Activated CD4-positive, alpha-beta T cell treated with anti-CD3 and anti-CD28 coated beads for 48 hours (primary cell): ENCODE results near the gene PLAC1.

Source experiments
- DNase-seq: peaks from one replicate; pipeline ENCODE4 v3.0.0-alpha.2; 2020

Gene PLAC1

DNA sequence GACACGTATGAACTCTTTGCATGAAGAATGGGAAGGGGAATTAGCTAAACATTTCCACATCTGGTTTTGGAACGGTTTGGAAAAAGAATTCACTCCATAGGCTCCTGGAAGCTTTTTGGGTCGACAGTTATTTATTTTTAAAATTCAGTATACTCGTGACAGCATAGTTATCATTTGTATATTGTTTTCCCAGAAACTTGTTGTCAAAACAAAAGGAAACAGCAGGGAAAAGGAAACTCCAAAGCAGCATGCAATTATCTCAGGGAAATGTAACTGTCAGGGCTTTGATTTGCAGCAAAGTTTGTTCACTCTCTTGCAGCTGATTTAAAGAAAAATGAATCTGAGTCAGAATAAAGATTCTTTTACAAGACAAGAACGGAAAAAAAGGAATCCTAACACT is 86.5 kb downstream of the PLAC1 start:
- DNase-seq: no peak

GRCh38 chrX:134570899-134571298 is 87.4 kb downstream of the PLAC1 start:
- no peak for DNase-seq

DNA sequence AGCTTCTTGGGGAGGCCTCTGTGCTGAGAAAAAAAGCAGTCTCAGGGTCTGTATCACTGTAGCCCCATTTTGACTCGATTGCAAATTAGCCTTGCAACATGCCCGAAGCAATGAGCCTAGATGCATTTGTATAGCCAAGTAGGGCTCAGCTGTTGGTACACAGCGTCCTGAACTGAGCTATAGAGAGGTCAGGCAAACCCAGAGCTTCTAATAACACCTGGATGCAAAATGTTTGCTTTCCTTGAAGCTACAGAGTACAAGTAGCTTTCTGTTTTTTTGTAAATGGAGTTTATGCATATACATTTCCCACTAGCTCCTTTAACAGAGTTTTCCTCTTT is 87.8 kb downstream of the PLAC1 start:
- DNase-seq: no peak

GRCh38 chrX:134569306-134569705 is 89.0 kb downstream of the PLAC1 start:
- no peak for DNase-seq

DNA sequence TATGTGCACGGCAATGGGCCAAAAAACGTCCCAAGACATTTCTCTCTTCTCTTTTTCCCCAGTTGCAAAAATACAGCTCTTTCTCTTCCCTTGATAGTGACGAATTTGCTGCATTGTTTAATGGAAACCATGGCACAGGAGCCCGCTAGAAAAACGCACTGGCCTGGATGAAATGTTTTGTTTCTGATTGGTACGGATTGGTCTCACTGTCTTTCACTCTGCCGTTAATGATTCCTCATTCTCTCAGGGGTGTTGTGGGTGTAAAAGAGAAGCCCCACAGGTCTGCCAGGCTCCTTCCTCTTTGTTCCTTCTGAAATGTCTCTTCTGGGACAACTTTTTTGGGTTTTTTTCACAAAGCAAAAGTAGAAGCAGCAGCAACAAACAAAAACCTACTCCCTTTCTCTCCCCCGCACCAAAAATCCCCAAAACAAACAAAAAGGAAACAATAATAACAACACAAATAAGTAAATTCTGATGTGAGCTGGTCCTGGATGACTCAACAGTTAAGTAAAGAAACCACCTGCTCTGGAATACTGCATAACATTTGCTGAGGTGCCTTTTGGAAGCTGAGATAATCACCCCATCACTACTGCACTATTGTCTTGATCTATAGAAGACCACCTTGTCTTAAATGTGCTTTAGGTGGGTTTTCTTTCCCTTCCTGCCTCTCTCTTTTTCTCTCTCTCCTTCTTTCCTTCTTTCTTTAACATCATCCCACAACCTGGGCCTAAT is 89.8 kb downstream of the PLAC1 start:
- DNase-seq: no peak

GRCh38 chrX:134566506-134566905 is 91.8 kb downstream of the PLAC1 start:
- DNase-seq: no peak

GRCh38 chrX:134562002-134562401 is 96.3 kb downstream of the PLAC1 start:
- DNase-seq: no peak

- no peak for DNase-seq
These were observed 100.1 kb downstream of the PLAC1 start for GRCh38 chrX:134558133-134558532.

DNA sequence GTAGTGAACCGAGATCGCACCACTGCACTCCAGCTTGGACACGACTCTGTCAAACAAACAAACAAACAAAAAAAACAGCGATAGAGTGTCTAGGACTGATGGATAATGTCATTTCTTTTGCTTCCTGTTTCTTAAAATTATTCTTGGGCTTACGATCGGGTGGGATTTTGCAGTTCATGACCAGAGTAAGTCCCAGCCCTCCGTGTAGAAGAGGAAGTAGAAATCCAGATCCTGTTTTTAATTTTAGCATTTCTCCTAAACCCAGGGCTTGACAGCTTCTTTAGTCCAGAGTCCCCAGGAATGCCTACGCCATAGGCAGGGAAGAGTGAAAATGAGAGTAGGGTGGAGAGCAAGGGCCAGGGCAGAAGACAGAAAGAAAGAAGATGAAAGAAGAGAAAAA is 104.0 kb downstream of the PLAC1 start:
- DNase-seq: no peak

GRCh38 chrX:134552351-134552750 is 105.9 kb downstream of the PLAC1 start:
- DNase-seq: no peak

GRCh38 chrX:134551376-134552048 is 106.8 kb downstream of the PLAC1 start:
- no peak for DNase-seq

DNA sequence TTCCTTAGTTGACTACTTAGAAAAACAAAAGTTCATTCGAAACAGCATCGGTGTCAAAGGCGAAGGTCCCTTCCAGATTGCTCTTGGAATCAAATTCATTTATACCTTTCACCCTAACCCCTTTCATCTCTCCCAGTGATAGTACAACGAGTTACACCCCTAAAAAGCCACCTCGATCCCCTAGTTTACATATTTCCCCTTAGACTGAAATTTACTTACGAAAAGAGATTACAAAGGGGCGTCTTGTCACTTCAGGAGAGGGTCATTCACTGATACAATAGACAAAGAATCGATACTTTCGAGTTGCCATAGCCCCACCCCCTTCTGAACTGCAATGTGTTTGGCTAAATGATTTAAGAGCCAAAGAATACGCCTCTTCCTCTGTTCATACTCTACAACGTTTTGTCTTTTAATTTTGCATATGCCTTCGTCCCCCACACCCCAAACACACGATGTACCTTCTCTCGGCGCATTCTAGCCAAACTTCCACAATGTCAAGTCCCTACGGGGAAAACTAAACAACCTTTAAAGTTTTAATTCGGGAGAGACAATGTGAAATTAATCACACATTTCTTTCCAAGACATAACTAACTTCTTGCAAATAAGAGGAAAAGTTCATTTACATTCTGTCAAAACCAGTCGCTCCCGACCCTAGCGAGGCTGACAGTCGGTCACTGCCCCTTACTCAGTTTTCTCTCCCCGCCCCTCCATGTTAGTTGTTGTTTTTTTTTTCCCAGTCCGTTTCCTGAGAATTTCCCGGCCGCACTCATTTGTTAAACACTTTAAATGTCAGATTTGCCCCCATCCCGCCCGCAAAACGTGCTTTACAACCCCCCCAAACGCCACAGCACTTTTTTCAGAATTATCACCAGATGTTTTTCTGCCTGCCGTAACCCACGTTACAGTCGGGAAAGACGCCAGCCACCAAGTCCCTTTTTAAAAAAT is 109.7 kb downstream of the PLAC1 start:
- no peak for DNase-seq

DNA sequence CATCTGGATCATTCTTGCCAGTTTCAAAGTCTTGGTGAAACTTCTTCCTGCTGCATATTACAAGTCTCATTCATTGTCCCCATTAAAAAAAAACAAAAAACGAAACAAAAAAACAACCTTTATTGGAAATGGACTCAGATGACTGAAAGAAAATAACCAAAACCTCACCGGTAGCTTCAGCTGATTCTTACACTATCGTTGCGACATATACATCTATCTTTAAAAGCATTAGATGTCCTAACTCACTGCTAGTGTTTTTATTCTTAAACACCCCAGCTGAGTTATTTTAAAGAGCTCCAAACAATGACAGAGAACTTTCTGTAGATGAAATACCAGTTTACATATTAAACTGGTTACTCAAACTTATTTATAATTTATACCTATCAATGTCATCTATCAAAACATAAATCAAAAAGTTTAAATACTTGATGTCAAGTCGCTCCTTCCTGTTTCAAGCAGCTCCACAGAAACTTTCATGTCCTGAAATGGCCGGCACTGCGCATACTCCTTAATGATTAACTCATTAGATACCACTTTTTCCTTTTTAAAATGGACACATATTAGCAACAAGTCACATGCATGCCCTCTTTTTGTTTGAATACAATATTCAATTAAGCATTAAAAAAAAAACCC is 111.1 kb downstream of the PLAC1 start:
- no peak for DNase-seq

GRCh38 chrX:134546187-134546586 is 112.1 kb downstream of the PLAC1 start:
- no peak for DNase-seq

GRCh38 chrX:134545510-134545909 is 112.8 kb downstream of the PLAC1 start:
- DNase-seq: no peak

DNA sequence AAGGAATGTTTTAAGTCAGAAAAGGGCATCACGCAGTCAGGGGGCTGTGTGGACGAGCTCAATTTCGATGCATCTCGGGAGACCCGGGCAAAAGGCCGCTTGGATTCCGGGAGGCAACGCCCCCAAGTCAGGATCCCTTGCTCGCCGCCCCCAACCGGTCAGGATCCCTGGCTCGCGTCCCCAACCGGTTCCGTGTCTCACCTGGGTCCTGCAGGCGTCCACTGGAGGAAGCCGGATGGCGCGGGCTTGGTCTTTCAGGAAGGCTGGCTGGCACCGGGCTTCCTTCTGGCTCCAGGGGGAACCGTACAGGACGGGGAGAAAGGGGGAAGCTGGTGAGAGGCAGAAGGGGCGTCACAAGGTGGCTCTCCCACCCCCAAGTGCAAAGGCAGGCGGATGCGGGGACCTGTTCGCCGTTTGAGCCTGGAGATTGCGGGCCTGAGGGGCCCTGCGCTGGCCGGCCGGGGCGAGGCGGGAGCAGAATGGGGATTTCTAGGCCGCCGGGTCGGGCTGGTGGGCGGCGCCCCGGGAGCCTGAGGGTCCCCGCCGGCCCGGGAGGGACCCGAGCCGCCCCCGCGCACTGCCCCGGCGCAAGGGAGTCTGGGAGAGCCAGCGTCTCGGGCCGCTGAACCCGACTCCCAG is 113.6 kb downstream of the PLAC1 start:
- no peak for DNase-seq

GRCh38 chrX:134544135-134544512 is 114.1 kb downstream of the PLAC1 start:
- DNase-seq: no peak

DNA sequence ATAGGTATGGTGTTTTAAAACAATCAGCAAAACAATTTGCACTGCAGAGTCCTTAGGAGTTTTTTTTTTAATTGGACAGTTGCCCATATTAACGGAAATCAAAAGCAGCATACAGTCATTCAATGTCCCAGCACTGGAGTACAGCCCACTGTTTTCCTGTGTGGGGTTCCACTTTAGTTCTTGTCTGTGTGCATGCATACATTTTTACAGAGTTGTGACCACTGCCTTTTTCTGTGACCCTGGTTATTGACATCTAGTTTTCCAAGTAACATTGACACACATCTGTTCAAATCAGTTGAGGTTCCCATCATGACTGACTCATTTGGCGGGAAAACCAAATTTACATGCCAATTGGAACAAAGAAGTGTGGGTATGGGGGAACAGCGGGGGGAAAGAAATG is 115.0 kb downstream of the PLAC1 start:
- DNase-seq: no peak

DNA sequence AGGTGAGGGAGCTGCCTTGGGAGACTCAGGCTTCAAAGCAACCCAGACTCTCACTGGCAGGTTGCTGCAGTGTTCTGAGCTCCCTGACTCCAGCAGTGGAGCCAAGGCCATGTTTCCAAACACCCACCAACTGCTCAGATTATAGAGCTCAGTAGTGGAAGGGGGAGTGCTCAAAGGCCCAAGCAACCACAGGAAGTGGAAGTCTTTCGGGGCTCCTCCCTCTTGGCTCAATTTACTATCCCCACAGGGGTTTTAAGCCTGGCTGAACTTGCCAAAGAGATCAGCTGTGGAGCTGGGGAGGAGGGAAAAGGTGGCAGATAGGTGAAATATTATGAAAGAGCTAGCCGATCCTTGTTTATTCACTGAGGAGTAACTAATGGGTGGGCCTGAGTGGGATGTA is 115.8 kb downstream of the PLAC1 start:
- DNase-seq: no peak

DNA sequence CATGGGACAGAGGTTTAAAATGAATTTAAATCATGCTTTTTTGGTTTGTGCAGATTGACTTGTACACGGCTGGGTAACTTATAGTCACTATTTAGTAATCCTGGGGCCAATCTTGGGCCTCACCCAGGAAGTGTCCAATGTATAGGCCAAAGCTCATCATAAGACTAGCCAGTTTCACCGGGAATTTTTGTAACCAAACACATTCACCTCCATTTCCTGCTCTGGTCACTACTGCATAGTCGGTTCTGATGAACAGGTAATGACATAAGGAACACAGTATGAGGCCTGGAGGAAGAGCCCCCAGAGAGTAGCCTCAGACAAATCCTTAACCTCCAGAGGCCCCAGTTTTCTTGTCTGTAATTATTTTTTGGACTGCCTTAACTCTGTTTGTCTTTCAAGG is 116.4 kb downstream of the PLAC1 start:
- DNase-seq: no peak

- DNase-seq: no peak
These were observed 120.0 kb downstream of the PLAC1 start for GRCh38 chrX:134538316-134538715.

GRCh38 chrX:134537179-134537955 is 120.9 kb downstream of the PLAC1 start:
- DNase-seq: no peak
